Stimulated activated CD4-positive, alpha-beta T cell treated with anti-CD3 and anti-CD28 coated beads, Interleukin-2, amount 100 ng/mL, for 24 hours (primary cell): ENCODE measurements around the gene ATP11A.

ENCODE experiments used
- DNase-seq, 2 donors: peaks; one replicate each; pipeline ENCODE4 v3.0.0-alpha.2; 2020

Gene ATP11A

GRCh38 chr13:112803422-112803821, 113.6 kb downstream of the ATP11A start:
- DNase-seq: no peak

GRCh38 chr13:112804374-112804773, 114.5 kb downstream of the ATP11A start:
- no peak for DNase-seq

- no peak for DNase-seq
These were observed 117.2 kb downstream of the ATP11A start for GRCh38 chr13:112806739-112807652.

- no peak for DNase-seq
These were observed 118.0 kb downstream of the ATP11A start for GRCh38 chr13:112807653-112808376.

GRCh38 chr13:112808377-112809140, 118.7 kb downstream of the ATP11A start:
- no peak for DNase-seq

- no peak for DNase-seq
These were observed 119.8 kb downstream of the ATP11A start for GRCh38 chr13:112809332-112810315.

GRCh38 chr13:112810608-112811007, 120.8 kb downstream of the ATP11A start:
- no peak for DNase-seq

- no peak for DNase-seq
These were observed 122.6 kb downstream of the ATP11A start for GRCh38 chr13:112812306-112813055.

GRCh38 chr13:112813552-112813951, 123.7 kb downstream of the ATP11A start:
- no peak for DNase-seq

- DNase-seq: no peak
These were observed 125.2 kb downstream of the ATP11A start for GRCh38 chr13:112814905-112815585.

- DNase-seq: no peak
These were observed 126.0 kb downstream of the ATP11A start for GRCh38 chr13:112815871-112816270.

GRCh38 chr13:112818040-112818697, 128.3 kb downstream of the ATP11A start:
- DNase-seq: no peak

GRCh38 chr13:112818698-112819045, 128.8 kb downstream of the ATP11A start:
- DNase-seq: no peak

GRCh38 chr13:112819111-112819510, 129.3 kb downstream of the ATP11A start:
- no peak for DNase-seq

- no peak for DNase-seq
These were observed 130.0 kb downstream of the ATP11A start for GRCh38 chr13:112819816-112820215.

- no peak for DNase-seq
These were observed 130.5 kb downstream of the ATP11A start for GRCh38 chr13:112820318-112820717.

- no peak for DNase-seq
These were observed 131.7 kb downstream of the ATP11A start for GRCh38 chr13:112821340-112822055.

GRCh38 chr13:112822851-112823250, 133.0 kb downstream of the ATP11A start:
- DNase-seq: no peak

- DNase-seq: no peak
These were observed 134.6 kb downstream of the ATP11A start for GRCh38 chr13:112824429-112824828.
